Caco-2 (cell line): ENCODE data around the gene ZNRF2. TPM values are rescaled to one million over a fixed set of nuclear protein-coding genes. Genes with fewer than 3 reads are reported as not detected.
A peak's percentile ranks its signal among the peaks of the same experiment; 100 is the strongest.
"Not testable (repeated sequence)": the region's sequence is repeated elsewhere in the genome, so short reads cannot be mapped to it uniquely, and the experiment has no call there.

Experiments used
- BruUV-seq: library from RNA; stranded (reverse); fragments of 400-500 nt; replicated peaks from 2 replicates; lab custom pipeline; 2021; lab: Mats Ljungman, UMichigan
- CTCF ChIA-PET: fragments of 300-600 bp; sonication (Branson Sonifier 250); formaldehyde crosslinking; loops from one replicate; lab custom pipeline; 2022; ENCODE audit warnings: antibody characterized with exemption; lab: Charles Lee
- POLR2A ChIA-PET: fragments of 300-600 bp; sonication (Branson Sonifier 250); formaldehyde crosslinking; loops from one replicate; lab custom pipeline; 2022; ENCODE audit warnings: antibody characterized with exemption; lab: Charles Lee
- DNase-seq, 2 experiments: peaks; one replicate each; pipeline versions ENCODE4 v3.0.0 to v3.0.0-alpha.2; 2020 to 2022
- H3K27me3 ChIP-seq: replicated peaks from 2 replicates; pipeline ENCODE4 v1.6.0; 2011; ENCODE audit warnings: low read length; ENCODE audit not compliant: control insufficient read depth, insufficient read depth
- H3K36me3 ChIP-seq: 2 replicates; pipeline ENCODE4 v1.5.1; 2011; ENCODE audit warnings: low read length; ENCODE audit not compliant: control insufficient read depth, insufficient read depth
- H3K4me1 ChIP-seq: fragments of 250-450 bp; sonication (Bioruptor Pico); 2 replicates; pipeline ENCODE4 v1.5.1; 2020; ENCODE audit warnings: mild to moderate bottlenecking
- H3K4me3 ChIP-seq: 2 replicates; pipeline ENCODE4 v1.5.1; 2011; ENCODE audit warnings: low read depth, mild to moderate bottlenecking, control low read depth, low read length
- H3K9me3 ChIP-seq: fragments of 250-450 bp; sonication (Bioruptor Pico); 2 replicates; pipeline ENCODE4 v1.5.1; 2020; ENCODE audit warnings: mild to moderate bottlenecking, moderate library complexity
- H3K27ac Mint-ChIP-seq: one replicate; pipeline ENCODE4 v1.8.0; 2022; ENCODE audit warnings: mixed read lengths; ENCODE audit not compliant: unreplicated experiment
- H3K27me3 Mint-ChIP-seq: one replicate; pipeline ENCODE4 v1.8.0; 2022; ENCODE audit warnings: mixed read lengths; ENCODE audit not compliant: insufficient read depth, unreplicated experiment
- H3K36me3 Mint-ChIP-seq: one replicate; pipeline ENCODE4 v1.8.0; 2022; ENCODE audit warnings: mild to moderate bottlenecking, mixed read lengths; ENCODE audit not compliant: insufficient read depth, unreplicated experiment
- H3K4me1 Mint-ChIP-seq: one replicate; pipeline ENCODE4 v1.8.0; 2022; ENCODE audit warnings: low read depth, mixed read lengths; ENCODE audit not compliant: unreplicated experiment
- H3K4me3 Mint-ChIP-seq: one replicate; pipeline ENCODE4 v1.8.0; 2022; ENCODE audit warnings: mild to moderate bottlenecking, moderate library complexity, mixed read lengths; ENCODE audit not compliant: unreplicated experiment
- H3K9me3 Mint-ChIP-seq: one replicate; pipeline ENCODE4 v1.8.0; 2022; ENCODE audit warnings: mixed read lengths; ENCODE audit not compliant: unreplicated experiment
- intact Hi-C: fragments of 100-400 bp; cut with micrococcal nuclease; formaldehyde crosslinking; loops from one replicate; pipeline ENCODE4 v1.10.0; 2022; ENCODE audit not compliant: unreplicated experiment
- total RNA-seq: library from RNA; stranded (reverse); gene quantifications from 2 replicates; pipeline ENCODE4 v1.2.3, GENCODE V29; 2022
- TF ChIP-seq, protein P1 (sequence below), 2 experiments: fragments of 200-600 bp in 1 of 2; IDR thresholded peaks; 1 replicate in 1 of 2; 2 replicates in 1 of 2; pipeline versions ENCODE4 v1.5.1 to v1.8.0; 2011 to 2022; ENCODE audit warnings: antibody characterized with exemption in 1 of 2, control low read depth in 1 of 2, inconsistent platforms in 1 of 2, low read depth in 1 of 2, low read length in 1 of 2, mild to moderate bottlenecking in 1 of 2, moderate library complexity in 1 of 2; ENCODE audit not compliant: insufficient read depth in 1 of 2, severe bottlenecking in 1 of 2, unreplicated experiment in 1 of 2

ZNRF2 gene
- total RNA-seq, 1 experiment from 2014 or later: 9.0 TPM

DNA sequence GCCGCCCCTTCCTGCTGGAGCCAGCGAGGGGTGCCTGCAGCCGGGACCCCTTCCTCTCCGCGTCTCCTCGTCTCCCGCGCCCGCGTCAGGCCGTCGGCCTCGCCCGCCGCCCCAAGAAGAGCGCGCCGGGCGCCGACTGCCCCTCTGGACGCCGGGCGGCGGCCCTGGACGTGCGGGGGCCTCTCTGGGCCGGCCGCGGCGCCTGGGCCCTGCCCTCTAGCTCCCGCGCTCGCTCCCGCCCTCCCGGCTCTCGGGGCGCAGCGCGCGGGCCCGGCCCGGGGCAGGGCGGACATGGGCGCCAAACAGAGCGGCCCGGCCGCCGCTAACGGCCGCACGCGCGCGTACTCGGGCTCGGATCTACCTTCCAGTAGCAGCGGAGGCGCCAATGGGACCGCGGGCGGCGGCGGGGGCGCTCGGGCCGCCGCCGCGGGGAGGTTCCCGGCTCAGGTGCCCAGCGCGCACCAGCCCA lies 704 bp downstream of the ZNRF2 start:
- Mint-ChIP-seq H3K4me1 (peaks cover 21% of the 10 kb centered on the region), H3K27ac (peak overlapping the region; percentile 88), H3K36me3 (peaks cover 16% of the 10 kb centered on the region), H3K9me3 (no peaks in the 10 kb centered on the region), H3K4me3 (peak overlapping the region; percentile 89), H3K27me3 (no peaks in the 10 kb centered on the region)
- CTCF ChIA-PET: no interaction called here
- H3K27me3 ChIP-seq: no peaks in the 10 kb centered on the region
- no peaks in the 10 kb centered on the region for H3K9me3 ChIP-seq
- BruUV-seq: no TSS peak
- H3K4me1 ChIP-seq: peaks cover 12% of the 10 kb centered on the region
- peak; percentile 42 to 58 for DNase-seq
- no peaks in the 10 kb centered on the region for H3K36me3 ChIP-seq
- H3K4me3 ChIP-seq: peak overlapping the region; percentile 87
- POLR2A ChIA-PET: no interaction called here
- intact Hi-C loops: loop anchor here (2.0 to 10.0 kb wide), 4 partner anchors 58 to 600 kb away; partner anchors contain the start of gene NOD1
- TF ChIP-seq, protein P1, sequence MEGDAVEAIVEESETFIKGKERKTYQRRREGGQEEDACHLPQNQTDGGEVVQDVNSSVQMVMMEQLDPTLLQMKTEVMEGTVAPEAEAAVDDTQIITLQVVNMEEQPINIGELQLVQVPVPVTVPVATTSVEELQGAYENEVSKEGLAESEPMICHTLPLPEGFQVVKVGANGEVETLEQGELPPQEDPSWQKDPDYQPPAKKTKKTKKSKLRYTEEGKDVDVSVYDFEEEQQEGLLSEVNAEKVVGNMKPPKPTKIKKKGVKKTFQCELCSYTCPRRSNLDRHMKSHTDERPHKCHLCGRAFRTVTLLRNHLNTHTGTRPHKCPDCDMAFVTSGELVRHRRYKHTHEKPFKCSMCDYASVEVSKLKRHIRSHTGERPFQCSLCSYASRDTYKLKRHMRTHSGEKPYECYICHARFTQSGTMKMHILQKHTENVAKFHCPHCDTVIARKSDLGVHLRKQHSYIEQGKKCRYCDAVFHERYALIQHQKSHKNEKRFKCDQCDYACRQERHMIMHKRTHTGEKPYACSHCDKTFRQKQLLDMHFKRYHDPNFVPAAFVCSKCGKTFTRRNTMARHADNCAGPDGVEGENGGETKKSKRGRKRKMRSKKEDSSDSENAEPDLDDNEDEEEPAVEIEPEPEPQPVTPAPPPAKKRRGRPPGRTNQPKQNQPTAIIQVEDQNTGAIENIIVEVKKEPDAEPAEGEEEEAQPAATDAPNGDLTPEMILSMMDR (IDR thresholded peaks at IDR 0.05; ENCODE audit: insufficient read depth in 1 of 2, low read depth in 1 of 2, low read length in 1 of 2, severe bottlenecking in 1 of 2, unreplicated experiment in 1 of 2): no peak

DNA sequence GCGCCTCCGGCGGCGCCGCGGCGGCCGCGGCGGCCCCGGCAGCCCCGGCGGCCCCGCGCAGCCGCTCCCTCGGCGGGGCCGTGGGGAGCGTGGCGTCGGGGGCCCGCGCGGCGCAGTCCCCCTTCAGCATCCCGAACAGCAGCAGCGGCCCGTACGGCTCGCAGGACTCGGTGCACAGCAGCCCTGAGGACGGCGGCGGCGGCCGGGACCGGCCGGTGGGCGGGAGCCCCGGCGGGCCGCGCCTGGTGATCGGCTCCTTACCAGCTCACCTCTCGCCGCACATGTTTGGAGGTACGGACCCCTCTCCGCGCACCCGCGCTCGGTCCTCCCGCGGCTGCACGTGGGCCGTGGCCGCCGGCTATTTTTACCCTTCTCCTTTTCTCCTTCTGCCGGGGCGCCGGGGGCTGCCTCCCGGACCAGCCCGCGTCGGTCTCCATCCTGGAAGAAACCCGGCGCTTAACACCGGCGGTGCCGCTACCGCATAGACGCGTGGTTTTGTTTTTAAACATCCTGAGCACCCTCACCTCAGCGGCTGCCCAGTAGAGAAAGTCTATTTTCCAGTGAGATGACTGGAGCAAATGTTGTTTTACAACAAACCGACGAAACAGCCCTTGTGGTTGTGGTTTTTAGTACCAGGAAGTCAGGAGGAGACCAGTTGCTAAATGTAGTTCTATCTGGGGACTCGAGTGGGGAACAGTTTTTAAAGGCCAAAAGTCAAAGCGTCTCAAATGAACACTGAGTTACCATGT lies 1.3 kb downstream of the ZNRF2 start:
- Mint-ChIP-seq H3K36me3 (peaks cover 16% of the 10 kb centered on the region), H3K9me3 (no peaks in the 10 kb centered on the region), H3K4me1 (peaks cover 22% of the 10 kb centered on the region), H3K4me3 (peak overlapping the region; percentile 89), H3K27me3 (no peaks in the 10 kb centered on the region), H3K27ac (peak overlapping the region; percentile 80)
- H3K4me3 ChIP-seq: peak overlapping the region; percentile 87
- TF ChIP-seq, protein P1 (IDR thresholded peaks at IDR 0.05; ENCODE audit: insufficient read depth in 1 of 2, low read depth in 1 of 2, low read length in 1 of 2, severe bottlenecking in 1 of 2, unreplicated experiment in 1 of 2): no peak
- POLR2A ChIA-PET: no interaction called here
- H3K27me3 ChIP-seq: no peaks in the 10 kb centered on the region
- peaks cover 18% of the 10 kb centered on the region for H3K4me1 ChIP-seq
- CTCF ChIA-PET: no interaction called here
- no peaks in the 10 kb centered on the region for H3K9me3 ChIP-seq
- intact Hi-C loops: loop anchor here (2.0 to 10.0 kb wide), 4 partner anchors 59 to 601 kb away; partner anchors contain the start of gene NOD1
- no peaks in the 10 kb centered on the region for H3K36me3 ChIP-seq
- BruUV-seq: no TSS peak
- peak in 1 of 2 experiments; percentile 42 for DNase-seq

DNA sequence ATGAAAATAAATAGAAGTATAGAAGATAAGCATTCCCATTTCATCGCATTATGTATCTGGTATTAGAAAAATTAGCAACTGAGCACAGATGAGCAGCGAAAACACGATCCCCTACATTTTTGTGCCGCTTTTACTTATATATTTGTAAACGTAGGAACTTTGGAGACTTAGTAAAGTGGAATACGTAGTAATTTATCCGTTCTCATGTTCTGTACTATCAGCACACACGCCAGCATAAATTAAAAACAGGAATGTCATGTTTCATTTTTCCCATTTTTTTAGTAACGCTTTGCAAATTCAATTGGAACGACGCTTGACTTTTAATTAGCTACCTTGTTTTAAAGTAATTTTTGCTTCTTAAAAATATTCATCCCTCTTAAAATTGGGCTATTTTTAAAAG lies 2.4 kb downstream of the ZNRF2 start:
- intact Hi-C loops: loop anchor here (10.0 kb wide), 2 partner anchors 188 to 602 kb away; partner anchors contain the start of gene NOD1
- peak overlapping the region; percentile 89 for H3K4me3 Mint-ChIP-seq
- DNase-seq: no peak
- peak overlapping the region; percentile 87 for H3K4me3 ChIP-seq
- H3K27me3 ChIP-seq: no peaks in the 10 kb centered on the region
- H3K27me3 Mint-ChIP-seq: no peaks in the 10 kb centered on the region
- POLR2A ChIA-PET: no interaction called here
- no peaks in the 10 kb centered on the region for H3K9me3 Mint-ChIP-seq
- no TSS peak for BruUV-seq
- CTCF ChIA-PET: no interaction called here
- H3K9me3 ChIP-seq: no peaks in the 10 kb centered on the region
- H3K36me3 ChIP-seq: no peaks in the 10 kb centered on the region
- TF ChIP-seq, protein P1 (IDR thresholded peaks at IDR 0.05; ENCODE audit: insufficient read depth in 1 of 2, low read depth in 1 of 2, low read length in 1 of 2, severe bottlenecking in 1 of 2, unreplicated experiment in 1 of 2): no peak
- peak overlapping the region; percentile 80 for H3K27ac Mint-ChIP-seq
- peaks cover 18% of the 10 kb centered on the region for H3K4me1 ChIP-seq
- H3K36me3 Mint-ChIP-seq: peaks cover 16% of the 10 kb centered on the region
- H3K4me1 Mint-ChIP-seq: peaks cover 20% of the 10 kb centered on the region

DNA sequence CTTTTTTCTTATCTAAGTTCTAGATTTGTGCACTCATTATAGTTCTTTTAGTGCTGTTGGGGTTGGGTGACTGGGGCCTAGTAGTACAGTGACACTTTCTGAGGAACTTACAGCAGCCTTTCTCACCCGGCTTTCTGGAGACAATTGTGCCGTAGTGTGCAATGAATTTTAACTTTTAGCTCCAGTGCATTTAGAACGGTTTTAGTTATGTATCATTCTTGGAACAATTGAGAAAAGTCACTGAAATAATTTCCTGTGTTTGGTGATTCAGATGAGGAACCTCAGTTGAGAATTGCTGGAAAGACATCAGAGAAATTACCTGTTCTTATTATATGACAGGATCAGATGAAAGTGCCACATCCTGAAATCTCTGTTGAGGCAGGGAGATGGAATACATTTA lies 3.2 kb downstream of the ZNRF2 start:
- H3K36me3 ChIP-seq, DNase-seq, H3K9me3 ChIP-seq, POLR2A ChIA-PET, H3K4me3 ChIP-seq, H3K27me3 ChIP-seq, BruUV-seq, H3K27ac Mint-ChIP-seq, H3K27me3 Mint-ChIP-seq, CTCF ChIA-PET, H3K9me3 Mint-ChIP-seq: not testable (repeated sequence)
- Mint-ChIP-seq H3K4me3 (peak overlapping the region; percentile 25), H3K4me1 (peaks cover 24% of the 10 kb centered on the region), H3K36me3 (peaks cover 16% of the 10 kb centered on the region)
- H3K4me1 ChIP-seq: peaks cover 18% of the 10 kb centered on the region
- intact Hi-C loops: loop anchor here (10.0 kb wide), 2 partner anchors 187 to 603 kb away; partner anchors contain the start of gene NOD1
